ENCODE data around the gene MRPL17.

DNA sequence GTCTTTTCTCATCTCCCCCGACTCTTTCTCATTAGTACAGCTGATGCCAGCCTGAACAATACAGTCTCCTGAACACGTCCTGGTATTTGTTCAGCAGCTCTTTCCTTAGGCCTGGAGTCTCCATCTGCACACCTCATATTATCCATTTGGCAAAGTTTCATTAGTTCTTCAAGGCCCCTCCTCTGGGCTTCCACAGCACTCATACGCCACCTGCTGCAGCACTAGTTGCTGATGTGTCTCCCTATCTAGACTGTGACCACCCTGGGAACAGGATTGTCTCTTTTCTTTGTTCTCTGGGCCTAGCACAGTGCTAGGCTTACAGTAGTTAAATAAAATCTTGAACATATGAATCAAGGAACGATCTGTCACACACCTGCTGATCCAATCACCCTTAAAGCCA lies 44.7 kb downstream of the MRPL17 start:
- TF ChIP-seq, protein P1, sequence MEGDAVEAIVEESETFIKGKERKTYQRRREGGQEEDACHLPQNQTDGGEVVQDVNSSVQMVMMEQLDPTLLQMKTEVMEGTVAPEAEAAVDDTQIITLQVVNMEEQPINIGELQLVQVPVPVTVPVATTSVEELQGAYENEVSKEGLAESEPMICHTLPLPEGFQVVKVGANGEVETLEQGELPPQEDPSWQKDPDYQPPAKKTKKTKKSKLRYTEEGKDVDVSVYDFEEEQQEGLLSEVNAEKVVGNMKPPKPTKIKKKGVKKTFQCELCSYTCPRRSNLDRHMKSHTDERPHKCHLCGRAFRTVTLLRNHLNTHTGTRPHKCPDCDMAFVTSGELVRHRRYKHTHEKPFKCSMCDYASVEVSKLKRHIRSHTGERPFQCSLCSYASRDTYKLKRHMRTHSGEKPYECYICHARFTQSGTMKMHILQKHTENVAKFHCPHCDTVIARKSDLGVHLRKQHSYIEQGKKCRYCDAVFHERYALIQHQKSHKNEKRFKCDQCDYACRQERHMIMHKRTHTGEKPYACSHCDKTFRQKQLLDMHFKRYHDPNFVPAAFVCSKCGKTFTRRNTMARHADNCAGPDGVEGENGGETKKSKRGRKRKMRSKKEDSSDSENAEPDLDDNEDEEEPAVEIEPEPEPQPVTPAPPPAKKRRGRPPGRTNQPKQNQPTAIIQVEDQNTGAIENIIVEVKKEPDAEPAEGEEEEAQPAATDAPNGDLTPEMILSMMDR (CRISPR knock-in tag; IDR thresholded peaks at IDR 0.05) = peak; percentile 47
- no peak for TF ChIP-seq KDM5B (CRISPR knock-in tag; IDR thresholded peaks at IDR 0.05; ENCODE audit: borderline replicate concordance)
- TF ChIP-seq IRF2 (CRISPR knock-in tag; IDR thresholded peaks at IDR 0.05) = no peak
- TF ChIP-seq, protein P2, sequence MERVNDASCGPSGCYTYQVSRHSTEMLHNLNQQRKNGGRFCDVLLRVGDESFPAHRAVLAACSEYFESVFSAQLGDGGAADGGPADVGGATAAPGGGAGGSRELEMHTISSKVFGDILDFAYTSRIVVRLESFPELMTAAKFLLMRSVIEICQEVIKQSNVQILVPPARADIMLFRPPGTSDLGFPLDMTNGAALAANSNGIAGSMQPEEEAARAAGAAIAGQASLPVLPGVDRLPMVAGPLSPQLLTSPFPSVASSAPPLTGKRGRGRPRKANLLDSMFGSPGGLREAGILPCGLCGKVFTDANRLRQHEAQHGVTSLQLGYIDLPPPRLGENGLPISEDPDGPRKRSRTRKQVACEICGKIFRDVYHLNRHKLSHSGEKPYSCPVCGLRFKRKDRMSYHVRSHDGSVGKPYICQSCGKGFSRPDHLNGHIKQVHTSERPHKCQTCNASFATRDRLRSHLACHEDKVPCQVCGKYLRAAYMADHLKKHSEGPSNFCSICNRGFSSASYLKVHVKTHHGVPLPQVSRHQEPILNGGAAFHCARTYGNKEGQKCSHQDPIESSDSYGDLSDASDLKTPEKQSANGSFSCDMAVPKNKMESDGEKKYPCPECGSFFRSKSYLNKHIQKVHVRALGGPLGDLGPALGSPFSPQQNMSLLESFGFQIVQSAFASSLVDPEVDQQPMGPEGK (CRISPR knock-in tag; IDR thresholded peaks at IDR 0.05) = no peak
- no peak for TF ChIP-seq IKZF1 (IDR thresholded peaks at IDR 0.05)
- TF ChIP-seq ZNF674 (CRISPR knock-in tag; IDR thresholded peaks at IDR 0.05; ENCODE audit: low read depth) = no peak
- TF ChIP-seq, protein P3, sequence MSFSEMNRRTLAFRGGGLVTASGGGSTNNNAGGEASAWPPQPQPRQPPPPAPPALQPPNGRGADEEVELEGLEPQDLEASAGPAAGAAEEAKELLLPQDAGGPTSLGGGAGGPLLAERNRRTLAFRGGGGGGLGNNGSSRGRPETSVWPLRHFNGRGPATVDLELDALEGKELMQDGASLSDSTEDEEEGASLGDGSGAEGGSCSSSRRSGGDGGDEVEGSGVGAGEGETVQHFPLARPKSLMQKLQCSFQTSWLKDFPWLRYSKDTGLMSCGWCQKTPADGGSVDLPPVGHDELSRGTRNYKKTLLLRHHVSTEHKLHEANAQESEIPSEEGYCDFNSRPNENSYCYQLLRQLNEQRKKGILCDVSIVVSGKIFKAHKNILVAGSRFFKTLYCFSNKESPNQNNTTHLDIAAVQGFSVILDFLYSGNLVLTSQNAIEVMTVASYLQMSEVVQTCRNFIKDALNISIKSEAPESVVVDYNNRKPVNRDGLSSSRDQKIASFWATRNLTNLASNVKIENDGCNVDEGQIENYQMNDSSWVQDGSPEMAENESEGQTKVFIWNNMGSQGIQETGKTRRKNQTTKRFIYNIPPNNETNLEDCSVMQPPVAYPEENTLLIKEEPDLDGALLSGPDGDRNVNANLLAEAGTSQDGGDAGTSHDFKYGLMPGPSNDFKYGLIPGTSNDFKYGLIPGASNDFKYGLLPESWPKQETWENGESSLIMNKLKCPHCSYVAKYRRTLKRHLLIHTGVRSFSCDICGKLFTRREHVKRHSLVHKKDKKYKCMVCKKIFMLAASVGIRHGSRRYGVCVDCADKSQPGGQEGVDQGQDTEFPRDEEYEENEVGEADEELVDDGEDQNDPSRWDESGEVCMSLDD (CRISPR knock-in tag; IDR thresholded peaks at IDR 0.05; ENCODE audit: borderline replicate concordance) = no peak
- no peak for TF ChIP-seq ZNF235 (CRISPR knock-in tag; IDR thresholded peaks at IDR 0.05; ENCODE audit: borderline replicate concordance)
- TF ChIP-seq, protein P4, sequence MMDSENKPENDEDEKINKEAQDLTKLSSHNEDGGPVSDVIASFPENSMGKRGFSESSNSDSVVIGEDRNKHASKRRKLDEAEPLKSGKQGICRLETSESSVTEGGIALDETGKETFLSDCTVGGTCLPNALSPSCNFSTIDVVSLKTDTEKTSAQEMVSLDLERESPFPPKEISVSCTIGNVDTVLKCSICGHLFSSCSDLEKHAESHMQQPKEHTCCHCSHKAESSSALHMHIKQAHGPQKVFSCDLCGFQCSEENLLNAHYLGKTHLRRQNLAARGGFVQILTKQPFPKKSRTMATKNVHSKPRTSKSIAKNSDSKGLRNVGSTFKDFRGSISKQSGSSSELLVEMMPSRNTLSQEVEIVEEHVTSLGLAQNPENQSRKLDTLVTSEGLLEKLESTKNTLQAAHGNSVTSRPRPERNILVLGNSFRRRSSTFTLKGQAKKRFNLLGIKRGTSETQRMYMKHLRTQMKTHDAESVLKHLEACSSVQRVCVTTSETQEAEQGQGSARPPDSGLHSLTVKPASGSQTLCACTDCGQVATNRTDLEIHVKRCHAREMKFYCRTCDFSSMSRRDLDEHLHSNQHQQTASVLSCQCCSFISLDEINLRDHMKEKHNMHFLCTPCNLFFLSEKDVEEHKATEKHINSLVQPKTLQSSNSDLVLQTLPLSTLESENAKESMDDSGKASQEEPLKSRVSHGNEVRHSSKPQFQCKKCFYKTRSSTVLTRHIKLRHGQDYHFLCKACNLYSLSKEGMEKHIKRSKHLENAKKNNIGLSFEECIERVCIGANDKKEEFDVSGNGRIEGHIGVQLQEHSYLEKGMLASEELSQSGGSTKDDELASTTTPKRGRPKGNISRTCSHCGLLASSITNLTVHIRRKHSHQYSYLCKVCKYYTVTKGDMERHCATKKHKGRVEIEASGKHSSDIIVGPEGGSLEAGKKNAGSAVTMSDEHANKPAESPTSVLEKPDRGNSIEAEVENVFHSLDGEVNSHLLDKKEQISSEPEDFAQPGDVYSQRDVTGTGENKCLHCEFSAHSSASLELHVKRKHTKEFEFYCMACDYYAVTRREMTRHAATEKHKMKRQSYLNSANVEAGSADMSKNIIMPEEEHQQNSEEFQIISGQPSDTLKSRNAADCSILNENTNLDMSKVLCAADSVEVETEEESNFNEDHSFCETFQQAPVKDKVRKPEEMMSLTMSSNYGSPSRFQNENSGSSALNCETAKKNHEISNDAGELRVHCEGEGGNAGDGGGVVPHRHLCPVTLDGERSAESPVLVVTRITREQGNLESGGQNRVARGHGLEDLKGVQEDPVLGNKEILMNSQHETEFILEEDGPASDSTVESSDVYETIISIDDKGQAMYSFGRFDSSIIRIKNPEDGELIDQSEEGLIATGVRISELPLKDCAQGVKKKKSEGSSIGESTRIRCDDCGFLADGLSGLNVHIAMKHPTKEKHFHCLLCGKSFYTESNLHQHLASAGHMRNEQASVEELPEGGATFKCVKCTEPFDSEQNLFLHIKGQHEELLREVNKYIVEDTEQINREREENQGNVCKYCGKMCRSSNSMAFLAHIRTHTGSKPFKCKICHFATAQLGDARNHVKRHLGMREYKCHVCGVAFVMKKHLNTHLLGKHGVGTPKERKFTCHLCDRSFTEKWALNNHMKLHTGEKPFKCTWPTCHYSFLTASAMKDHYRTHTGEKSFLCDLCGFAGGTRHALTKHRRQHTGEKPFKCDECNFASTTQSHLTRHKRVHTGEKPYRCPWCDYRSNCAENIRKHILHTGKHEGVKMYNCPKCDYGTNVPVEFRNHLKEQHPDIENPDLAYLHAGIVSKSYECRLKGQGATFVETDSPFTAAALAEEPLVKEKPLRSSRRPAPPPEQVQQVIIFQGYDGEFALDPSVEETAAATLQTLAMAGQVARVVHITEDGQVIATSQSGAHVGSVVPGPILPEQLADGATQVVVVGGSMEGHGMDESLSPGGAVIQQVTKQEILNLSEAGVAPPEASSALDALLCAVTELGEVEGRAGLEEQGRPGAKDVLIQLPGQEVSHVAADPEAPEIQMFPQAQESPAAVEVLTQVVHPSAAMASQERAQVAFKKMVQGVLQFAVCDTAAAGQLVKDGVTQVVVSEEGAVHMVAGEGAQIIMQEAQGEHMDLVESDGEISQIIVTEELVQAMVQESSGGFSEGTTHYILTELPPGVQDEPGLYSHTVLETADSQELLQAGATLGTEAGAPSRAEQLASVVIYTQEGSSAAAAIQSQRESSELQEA (CRISPR knock-in tag; IDR thresholded peaks at IDR 0.05; ENCODE audit: not compliant biosample characterization) = no peak
- TF ChIP-seq ZNF232 (CRISPR knock-in tag; IDR thresholded peaks at IDR 0.05; ENCODE audit: borderline replicate concordance) = no peak
- no peak for TF ChIP-seq GATAD2A (CRISPR knock-in tag; IDR thresholded peaks at IDR 0.05)
- no peak for TF ChIP-seq EP300 (IDR thresholded peaks at IDR 0.05; ENCODE audit: low read depth in 2 of 2, low read length in 2 of 2)
- TF ChIP-seq EP300 (CRISPR knock-in tag; IDR thresholded peaks at IDR 0.05; ENCODE audit: borderline replicate concordance) = no peak

Measured in HepG2 (cell line).